Right renal pelvis (tissue), 4 donors: ENCODE results near the gene CFAP45. TPM values are rescaled to one million over a fixed set of nuclear protein-coding genes. Genes with fewer than 3 reads are reported as not detected.

Experiments used
- DNase-seq, 4 donors: peaks; one replicate each; pipeline ENCODE4 v3.0.0-alpha.2; 2013; ENCODE audit warnings: low read depth in 4 of 4, low spot score in 3 of 4, missing footprints in 1 of 4
- polyA plus RNA-seq, 4 donors: library from polyadenylated mRNA; unstranded; fragments of 120-200 nt; gene quantifications; one replicate each; pipeline ENCODE4 v1.2.1, GENCODE V29; 2013; ENCODE audit not compliant: insufficient read length in 4 of 4

CFAP45 gene
- polyA plus RNA-seq, 4 donors, result 2.6 to 3.5 (median 3.3) TPM

DNA sequence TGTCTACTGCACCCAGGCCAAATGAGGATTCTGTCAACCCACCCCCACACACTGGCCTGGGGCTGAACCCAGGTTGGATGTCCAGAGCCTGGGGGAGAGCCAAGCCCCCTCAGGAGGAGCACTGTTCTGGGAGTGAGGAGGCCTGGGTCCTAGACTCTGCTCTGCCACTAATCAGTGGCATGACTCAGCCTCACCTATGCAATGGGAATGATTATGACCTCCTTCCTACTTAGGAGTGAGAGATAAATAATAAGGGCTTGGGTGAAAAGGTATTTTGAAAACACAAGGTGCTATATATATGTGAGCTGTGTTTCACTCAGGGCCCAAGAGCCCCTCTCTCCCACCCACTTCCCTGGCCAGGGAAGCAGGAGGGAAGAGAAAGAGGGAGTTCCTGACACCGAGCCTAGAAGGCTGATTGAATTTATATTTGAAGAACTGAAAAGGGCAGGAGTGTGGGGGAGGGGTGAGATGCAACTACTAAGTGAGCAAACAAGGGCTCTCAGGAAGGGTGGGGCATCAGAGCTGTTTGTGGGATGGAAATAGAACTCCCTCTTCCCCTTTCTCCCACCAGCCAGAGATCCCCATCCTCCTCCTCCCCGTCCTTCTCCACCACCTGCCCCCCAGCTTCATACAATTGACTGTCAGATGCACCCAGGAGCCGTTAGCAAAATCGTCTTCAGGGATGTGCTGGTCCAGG, 37.2 kb upstream of the CFAP45 start:
- DNase-seq, result no peak

- no peak for DNase-seq
These were observed 36.4 kb upstream of the CFAP45 start for GRCh38 chr1:159936273-159936904.

- no peak for DNase-seq
These were observed 35.8 kb upstream of the CFAP45 start for GRCh38 chr1:159935719-159936272.

DNA sequence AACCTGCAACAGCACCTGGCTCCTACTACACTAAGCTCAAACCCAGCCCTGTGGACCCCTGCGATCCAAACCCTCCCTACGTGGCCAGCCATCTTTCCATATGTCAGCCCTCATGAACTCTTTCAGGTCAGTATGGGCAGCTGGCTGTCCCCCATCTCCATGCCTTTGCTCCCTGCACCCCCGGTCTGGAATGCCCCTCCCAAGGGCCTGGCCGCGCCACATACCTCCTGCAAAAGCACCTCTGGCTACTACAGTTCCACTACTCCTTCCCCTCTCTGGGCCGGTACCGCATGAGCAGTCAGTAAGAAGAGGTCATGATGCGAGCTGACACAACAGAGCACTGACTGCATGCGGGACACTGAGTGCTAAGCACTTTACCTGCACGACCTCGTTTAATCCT, 35.3 kb upstream of the CFAP45 start:
- no peak for DNase-seq

DNA sequence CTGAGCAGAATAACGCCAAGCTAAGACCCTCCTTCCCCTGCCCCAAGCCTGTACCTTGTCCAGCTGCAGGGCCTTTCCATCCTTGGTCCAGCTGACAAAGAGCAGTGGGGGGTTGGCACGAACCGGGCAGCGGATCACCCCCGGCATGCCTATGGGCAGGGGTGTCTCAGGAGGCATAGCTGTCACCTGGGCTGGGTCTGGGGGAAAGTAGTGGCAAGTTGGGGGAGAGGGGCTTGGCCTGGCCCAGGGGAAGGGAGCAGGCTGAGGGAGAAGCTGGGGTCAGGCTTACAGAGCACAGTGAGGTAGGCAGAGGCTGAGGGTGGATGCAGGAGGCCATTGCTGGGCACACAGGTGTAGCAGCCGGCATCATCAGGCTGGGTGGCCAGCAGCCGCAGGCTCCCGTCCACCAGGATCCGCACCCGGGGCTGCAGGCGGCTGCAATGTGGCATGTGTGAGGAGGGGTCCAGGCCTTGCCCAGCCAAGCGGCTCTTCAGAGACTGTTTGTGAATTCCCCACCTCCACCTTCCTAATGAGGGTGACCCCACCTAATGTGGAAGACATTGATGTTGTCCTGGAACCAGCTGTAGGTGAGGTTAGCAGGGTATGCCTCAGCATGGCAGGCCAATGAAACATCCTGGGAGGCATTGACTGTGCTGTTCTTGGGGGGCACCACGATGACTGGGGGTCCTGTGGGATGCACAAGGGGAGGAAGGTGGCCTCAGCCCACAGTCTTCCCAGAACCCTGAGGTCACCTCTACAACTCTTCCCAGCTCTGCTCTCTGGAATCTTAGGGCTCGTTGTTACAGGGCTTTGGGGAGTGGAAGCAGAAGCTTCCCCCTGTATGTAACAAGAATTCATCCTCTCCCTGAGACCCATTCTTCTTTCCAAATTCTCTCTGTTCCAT, 34.4 kb upstream of the CFAP45 start:
- DNase-seq, result no peak

- DNase-seq, result no peak
These were observed 33.4 kb upstream of the CFAP45 start for GRCh38 chr1:159933347-159933746.

- no peak for DNase-seq
These were observed 32.6 kb upstream of the CFAP45 start for GRCh38 chr1:159932296-159933285.

GRCh38 chr1:159931795-159932173, 31.8 kb upstream of the CFAP45 start:
- DNase-seq, result no peak

DNA sequence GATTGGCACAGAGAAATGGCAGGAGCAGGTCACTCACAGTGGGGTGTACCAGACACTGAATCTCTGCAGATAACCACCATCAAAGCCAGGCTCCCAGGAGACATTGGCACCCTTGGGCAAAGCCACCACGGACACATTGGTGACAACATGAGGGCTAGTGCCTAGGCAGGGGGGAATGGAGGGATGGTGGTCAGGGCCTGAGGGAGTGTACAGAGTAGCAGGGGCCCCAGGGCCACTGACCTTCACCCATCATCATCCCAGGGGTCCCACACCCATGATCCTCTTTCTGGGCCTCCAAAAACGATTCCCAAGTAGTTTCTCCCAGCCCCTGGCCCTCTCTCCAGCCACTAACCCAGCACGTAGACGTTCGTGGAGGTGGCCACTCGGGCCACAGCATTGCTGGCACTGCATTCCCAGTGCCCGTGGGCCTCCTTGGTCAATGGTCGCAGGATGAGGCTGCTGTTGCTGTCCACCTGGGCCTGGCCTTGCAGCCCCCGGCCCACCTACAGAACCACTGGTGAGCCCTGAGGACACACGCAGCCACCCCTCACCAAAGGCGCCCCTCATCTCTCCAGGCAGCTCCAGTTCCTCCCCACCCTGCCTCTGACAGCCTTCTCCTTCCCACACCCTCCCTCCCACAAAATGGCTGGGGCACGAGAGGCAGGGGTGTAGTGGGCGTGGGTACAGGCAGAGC, 31.3 kb upstream of the CFAP45 start:
- no peak for DNase-seq

- no peak for DNase-seq
These were observed 30.7 kb upstream of the CFAP45 start for GRCh38 chr1:159930634-159931033.

DNA sequence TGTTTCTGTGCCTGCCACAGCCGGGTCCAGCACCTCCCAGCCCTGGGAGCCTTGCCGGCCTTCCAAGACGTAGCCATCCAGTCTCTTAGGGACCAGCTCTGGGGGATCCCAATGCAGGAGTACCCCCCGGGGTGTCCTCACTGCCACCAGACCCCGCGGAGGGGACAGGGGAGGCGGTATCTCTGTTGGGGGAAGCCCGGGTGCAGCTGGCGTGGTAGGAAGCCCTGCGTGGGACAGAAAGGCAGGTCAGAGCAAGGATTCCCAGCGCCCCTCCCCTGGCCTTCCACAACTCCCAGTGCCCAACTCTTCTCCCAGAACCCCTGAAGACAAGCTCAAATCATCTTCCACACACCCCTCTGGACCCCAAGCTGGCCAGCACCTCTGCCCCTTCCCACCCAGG, 30.3 kb upstream of the CFAP45 start:
- no peak for DNase-seq

- no peak for DNase-seq
These were observed 29.4 kb upstream of the CFAP45 start for GRCh38 chr1:159929155-159930051.

DNA sequence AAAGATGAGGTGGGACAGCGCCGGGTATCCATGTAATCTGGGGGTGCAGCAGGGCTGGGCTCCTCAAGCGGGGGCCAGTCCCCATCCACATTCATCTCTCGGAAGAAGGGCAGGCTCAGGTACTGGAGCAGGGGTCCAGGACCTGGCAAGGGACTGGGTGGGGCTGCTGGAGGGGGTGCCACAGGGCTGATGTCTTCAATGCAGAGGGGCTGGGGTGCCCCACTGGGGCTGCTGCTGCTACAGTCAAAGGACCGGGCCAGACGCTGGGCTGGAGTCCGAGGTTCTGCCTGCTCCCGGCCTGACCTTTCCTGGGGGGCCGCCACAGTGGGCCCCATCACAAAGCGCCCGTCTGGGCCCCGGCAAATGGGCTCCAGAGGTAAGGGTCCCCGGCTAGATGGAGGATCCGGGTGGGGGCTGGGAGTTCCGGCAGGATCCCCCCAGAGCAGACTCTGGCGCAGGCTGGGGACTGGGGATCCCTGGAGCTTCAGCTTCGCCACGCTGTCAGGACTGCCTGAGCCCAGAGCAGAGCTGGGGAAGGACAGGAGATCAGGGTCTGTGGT, 28.6 kb upstream of the CFAP45 start:
- DNase-seq, result no peak

- DNase-seq, result no peak
These were observed 28.0 kb upstream of the CFAP45 start for GRCh38 chr1:159927849-159928431.

GRCh38 chr1:159927211-159927848, 27.4 kb upstream of the CFAP45 start:
- no peak for DNase-seq

GRCh38 chr1:159925719-159926078, 25.7 kb upstream of the CFAP45 start:
- no peak for DNase-seq
